GM12878 (cell line): ENCODE results near the gene TNFRSF8. TPM values are rescaled to one million over a fixed set of nuclear protein-coding genes. Genes with fewer than 3 reads are reported as not detected.
A peak's percentile ranks its signal among the peaks of the same experiment; 100 is the strongest.

Experiments used
- ATAC-seq: fragments of 200-7000 bp; cut with Tn5 transposase; 3 replicates; pipeline ENCODE4 v1.9.1; 2020; ENCODE audit warnings: mild to moderate bottlenecking, moderate library complexity
- BruUV-seq: library from RNA; stranded (reverse); fragments of 400-500 nt; replicated peaks from 2 replicates; lab custom pipeline; 2021; lab: Mats Ljungman, UMichigan
- CTCF ChIA-PET: fragments of 300-600 bp; sonication (Branson Sonifier 250); formaldehyde crosslinking; extraction: SDS; loops from one replicate; lab custom pipeline; 2021; ENCODE audit warnings: inconsistent platforms; lab: Yijun Ruan, JAX
- POLR2A ChIA-PET: fragments of 350-600 bp; formaldehyde crosslinking; extraction: SDS; loops from one replicate; lab custom pipeline; 2021; ENCODE audit warnings: inconsistent platforms; lab: Charles Lee
- RAD21 ChIA-PET: fragments of 300-600 bp; sonication (Branson Sonifier 250); formaldehyde crosslinking; loops from one replicate; lab custom pipeline; 2023; ENCODE audit warnings: antibody characterized with exemption; ENCODE audit not compliant: unreplicated experiment; lab: Charles Lee
- SMC1A ChIA-PET: fragments of 300-600 bp; sonication (Branson Sonifier 250); formaldehyde crosslinking; loops from one replicate; lab custom pipeline; 2023; ENCODE audit not compliant: unreplicated experiment, uncharacterized antibody; lab: Charles Lee
- DNase-seq: peaks from one replicate; pipeline ENCODE4 v3.0.0-alpha.2; 2011; ENCODE audit warnings: low read depth, low spot score
- FAIRE-seq: peaks from 3 replicates; lab custom pipeline; 2011; peaks lifted over from hg19 to GRCh38; lab: Jason Lieb, UNC
- H2AFZ ChIP-seq: 2 replicates; pipeline ENCODE4 v1.6.0; 2011; ENCODE audit warnings: low read depth, low read length, control low read depth; ENCODE audit not compliant: control insufficient read depth
- H3K27ac ChIP-seq: 2 replicates; pipeline ENCODE4 v1.5.1; 2011; ENCODE audit warnings: control low read depth; ENCODE audit not compliant: control insufficient read depth, insufficient read depth
- H3K27me3 ChIP-seq, 2 experiments: replicated peaks in 1 of 2; 2 replicates each; pipeline versions ENCODE4 v1.6.0 to v1.6.1; 2011; ENCODE audit warnings: low read length in 1 of 2; ENCODE audit not compliant: control insufficient read depth in 2 of 2, insufficient read depth in 2 of 2
- H3K36me3 ChIP-seq, 2 experiments: 2 replicates each; pipeline ENCODE4 v1.5.1; 2011; ENCODE audit warnings: low read length in 1 of 2; ENCODE audit not compliant: control insufficient read depth in 2 of 2, insufficient read depth in 2 of 2
- H3K4me1 ChIP-seq: 2 replicates; pipeline ENCODE4 v1.6.1; 2011; ENCODE audit warnings: mild to moderate bottlenecking, low read length, moderate library complexity, mixed read lengths; ENCODE audit not compliant: control insufficient read depth, insufficient read depth
- H3K4me2 ChIP-seq: 2 replicates; pipeline ENCODE4 v1.6.0; 2011; ENCODE audit warnings: control low read depth; ENCODE audit not compliant: control insufficient read depth, insufficient read depth
- H3K4me3 ChIP-seq: fragments of 200-600 bp; sonication (generic); 2 replicates; pipeline ENCODE4 v1.5.1; 2016
- H3K79me2 ChIP-seq: 2 replicates; pipeline ENCODE4 v1.6.0; 2011; ENCODE audit warnings: low read length; ENCODE audit not compliant: control insufficient read depth, insufficient read depth
- H3K9ac ChIP-seq: 2 replicates; pipeline ENCODE4 v1.8.0; 2011; ENCODE audit warnings: low read length, control low read depth, mixed read lengths; ENCODE audit not compliant: control insufficient read depth, insufficient read depth
- H3K9me3 ChIP-seq: replicated peaks from 3 replicates; pipeline ENCODE4 v1.5.1; 2011; ENCODE audit warnings: mild to moderate bottlenecking, low read length; ENCODE audit not compliant: control insufficient read depth, insufficient read depth
- H4K20me1 ChIP-seq: 2 replicates; pipeline ENCODE4 v1.6.0; 2011; ENCODE audit not compliant: control insufficient read depth, insufficient read depth
- E2F8 ChIP-seq: fragments of 450-650 bp; IDR thresholded peaks from 2 replicates; pipeline ENCODE4 v1.6.1; 2018; ENCODE audit warnings: mild to moderate bottlenecking, low read depth, moderate library complexity; ENCODE audit not compliant: partially characterized antibody
- E4F1 ChIP-seq: fragments of 450-650 bp; IDR thresholded peaks from 2 replicates; pipeline ENCODE4 v1.6.1; 2018; ENCODE audit warnings: borderline replicate concordance, mild to moderate bottlenecking; ENCODE audit not compliant: partially characterized antibody
- EED ChIP-seq: sonication (generic); IDR thresholded peaks from 2 replicates; pipeline ENCODE4 v1.6.1; 2016; ENCODE audit warnings: antibody characterized with exemption, low read depth
- EGR1 ChIP-seq, 2 experiments: IDR thresholded peaks; 1 replicate in 1 of 2; 2 replicates in 1 of 2; pipeline ENCODE4 v1.6.1; 2011 to 2012; ENCODE audit warnings: low read depth in 2 of 2, low read length in 2 of 2, borderline replicate concordance in 1 of 2, mild to moderate bottlenecking in 1 of 2, moderate library complexity in 1 of 2
- GATAD2B ChIP-seq: fragments of 450-650 bp; conservative IDR thresholded peaks from 2 replicates; pipeline ENCODE4 v1.6.1; 2017; ENCODE audit warnings: low read depth, mild to moderate bottlenecking, moderate library complexity
- MYB ChIP-seq: fragments of 150-350 bp; IDR thresholded peaks from 2 replicates; pipeline ENCODE4 v1.6.1; 2014; ENCODE audit warnings: mild to moderate bottlenecking, low read depth, low read length, borderline replicate concordance
- POLR2AphosphoS2 ChIP-seq: IDR thresholded peaks from 2 replicates; pipeline ENCODE4 v1.6.1; 2011; ENCODE audit warnings: low read depth, mild to moderate bottlenecking, low read length, improper control_type of control experiment, moderate library complexity
- RAD21 ChIP-seq: IDR thresholded peaks from 2 replicates; pipeline ENCODE4 v1.6.1; 2011; ENCODE audit warnings: mild to moderate bottlenecking, low read depth, low read length, moderate library complexity; ENCODE audit not compliant: insufficient read depth
- RB1 ChIP-seq: fragments of 450-650 bp; formaldehyde crosslinking; IDR thresholded peaks from 2 replicates; pipeline ENCODE4 v1.6.1; 2017; ENCODE audit warnings: mild to moderate bottlenecking, borderline replicate concordance
- RFX5 ChIP-seq: IDR thresholded peaks from 2 replicates; pipeline ENCODE4 v1.6.1; 2011; ENCODE audit warnings: low read depth, low read length, improper control_type of control experiment
- SPI1 ChIP-seq: IDR thresholded peaks from 2 replicates; pipeline ENCODE4 v1.6.1; 2011; ENCODE audit warnings: low read depth, mild to moderate bottlenecking, low read length, moderate library complexity, borderline replicate concordance; ENCODE audit not compliant: insufficient read depth
- TCF12 ChIP-seq: IDR thresholded peaks from 2 replicates; pipeline ENCODE4 v1.6.1; 2011; ENCODE audit warnings: low read depth, mild to moderate bottlenecking, low read length
- ZNF622 ChIP-seq: fragments of 450-650 bp; IDR thresholded peaks from 2 replicates; pipeline ENCODE4 v1.6.1; 2017; ENCODE audit warnings: mild to moderate bottlenecking, inconsistent platforms
- ZZZ3 ChIP-seq: IDR thresholded peaks from 2 replicates; pipeline ENCODE4 v1.6.1; 2011; ENCODE audit warnings: low read depth; ENCODE audit not compliant: control insufficient read depth, insufficient read length
- WGBS: methylation state at CpG from one replicate; pipeline ENCODE4 v1.1.6; 2016; ENCODE audit warnings: low lambda C conversion rate; ENCODE audit not compliant: insufficient replicate concordance, insufficient coverage; ENCODE audit errors: missing lambda C conversion rate; 5-methylcytosine and 5-hydroxymethylcytosine counted together
- in situ Hi-C: fragments of 300-500 bp; cut with MboI; formaldehyde crosslinking; loops from 9 replicates; pipeline ENCODE4 v1.14.3; 2018; ENCODE audit warnings: mixed read lengths
- intact Hi-C: fragments of 100-400 bp; cut with micrococcal nuclease; formaldehyde crosslinking; loops from one replicate; pipeline ENCODE4 v1.14.2; 2022; ENCODE audit not compliant: unreplicated experiment
- polyA plus RNA-seq, 11 experiments: library from polyadenylated mRNA; depleted of rRNA in 4 of 11; unstranded in 6 of 11; stranded (reverse) in 5 of 11; fragments of >200 nt; fragmentation: Nextera tagmentation in 4 of 11; fragmentation: Illumina TruSeq in 1 of 11; extraction: Ambion mirVana in 4 of 11; extraction: Trizol in 1 of 11; gene quantifications; 1 replicate in 1 of 11; 2 replicates in 10 of 11; pipeline versions ENCODE4 v1.2.1 to v1.2.3, GENCODE V29; 2011 to 2016; ENCODE audit warnings: inconsistent platforms in 2 of 11, missing spikeins in 2 of 11, low read depth in 1 of 11
- total RNA-seq, 4 experiments: library from RNA; depleted of rRNA in 3 of 4; stranded (reverse); fragments of >200 nt in 3 of 4; fragmentation: Illumina TruSeq in 1 of 4; extraction: Trizol in 1 of 4; gene quantifications; 2 replicates each; pipeline versions ENCODE4 v1.2.1 to v1.2.3, GENCODE V29; 2013 to 2021
- TF ChIP-seq, protein P1 (sequence below), 3 experiments: IDR thresholded peaks in 2 of 3; conservative IDR thresholded peaks in 1 of 3; 2 replicates each; pipeline ENCODE4 v1.5.1; 2011; ENCODE audit warnings: low read depth in 3 of 3, low read length in 3 of 3, mild to moderate bottlenecking in 3 of 3, control low read depth in 2 of 3, moderate library complexity in 2 of 3, inconsistent platforms in 1 of 3, mixed read lengths in 1 of 3; ENCODE audit not compliant: control insufficient read depth in 2 of 3, insufficient read depth in 1 of 3; ENCODE audit errors: extremely low read depth in 1 of 3

The TNFRSF8 gene
- total and polyA plus RNA-seq, 10 of the 15 experiments (the other 5 are each of a cell fraction or from before 2014, with no cell fraction given) = 9.8 to 114 (median 58.8) TPM

- WGBS = 2% methylated on average over 6 of the region's 6 CpGs
- no peak for FAIRE-seq
- ChIA-PET SMC1A (interaction anchor here (1.6 to 10.5 kb wide), 7 partner anchors 11 to 84 kb away, joined by 5 to 209 read pairs (median 14); partner anchors contain the start of gene MIIP), RAD21 (interaction anchor here (1.0 to 9.5 kb wide), 10 partner anchors 8 to 83 kb away, joined by 4 to 167 read pairs (median 23); partner anchors contain the start of gene MIIP), CTCF (interaction anchor here (1.1 to 6.1 kb wide), 9 partner anchors 8 to 144 kb away, joined by 3 to 80 read pairs (median 16); no protein-coding TSS in a partner anchor), POLR2A (interaction anchor here (0.6 to 7.5 kb wide), 12 partner anchors 9 to 792 kb away, joined by 3 to 154 read pairs (median 17); partner anchors contain the start of gene MIIP)
- no peak for DNase-seq
- Histone ChIP-seq H3K9me3 (no peaks in the 10 kb centered on the region), H3K36me3 (no peaks in the 10 kb centered on the region; a peak in 1 of 4 replicates), H3K4me1 (peaks cover 27% of the 10 kb centered on the region), H3K9ac (peak overlapping the region; percentile 89), H2AFZ (no peak overlapping the region), H3K4me2 (peak overlapping the region; percentile 79), H4K20me1 (no peaks in the 10 kb centered on the region), H3K27me3 (no peaks in the 10 kb centered on the region), H3K27ac (peak overlapping the region; percentile 91), H3K4me3 (peak overlapping the region; percentile 86), H3K79me2 (peaks cover 78% of the 10 kb centered on the region)
- BruUV-seq = no TSS peak
- in situ Hi-C loops = loop anchor here (25.0 kb wide), 1 partner anchor 1646 kb away; the partner anchor contains the start of gene PRDM2
- intact Hi-C loops = loop anchor here (1.0 to 5.0 kb wide), 2 partner anchors 47 to 159 kb away; partner anchors contain the start of gene MIIP
- peak; percentile 8 for ATAC-seq
- peak; percentile 43; the same call in 1 of the 2 replicates for TF ChIP-seq POLR2AphosphoS2
- TF ChIP-seq MYB = no peak
- TF ChIP-seq SPI1 = no peak
- TF ChIP-seq RAD21 = no peak
- no peak for TF ChIP-seq RFX5
- no peak for TF ChIP-seq E2F8
- no peak for TF ChIP-seq TCF12
- peak; percentile 58 for TF ChIP-seq EED
- no peak for TF ChIP-seq GATAD2B
- TF ChIP-seq E4F1 = no peak
- TF ChIP-seq RB1 = no peak
- TF ChIP-seq EGR1 (IDR thresholded peaks at IDR 0.05; ENCODE audit: borderline replicate concordance in 1 of 2, low read depth in 2 of 2, low read length in 2 of 2) = no peak
- no peak for TF ChIP-seq ZZZ3
- TF ChIP-seq ZNF622 = no peak
- TF ChIP-seq, protein P1, sequence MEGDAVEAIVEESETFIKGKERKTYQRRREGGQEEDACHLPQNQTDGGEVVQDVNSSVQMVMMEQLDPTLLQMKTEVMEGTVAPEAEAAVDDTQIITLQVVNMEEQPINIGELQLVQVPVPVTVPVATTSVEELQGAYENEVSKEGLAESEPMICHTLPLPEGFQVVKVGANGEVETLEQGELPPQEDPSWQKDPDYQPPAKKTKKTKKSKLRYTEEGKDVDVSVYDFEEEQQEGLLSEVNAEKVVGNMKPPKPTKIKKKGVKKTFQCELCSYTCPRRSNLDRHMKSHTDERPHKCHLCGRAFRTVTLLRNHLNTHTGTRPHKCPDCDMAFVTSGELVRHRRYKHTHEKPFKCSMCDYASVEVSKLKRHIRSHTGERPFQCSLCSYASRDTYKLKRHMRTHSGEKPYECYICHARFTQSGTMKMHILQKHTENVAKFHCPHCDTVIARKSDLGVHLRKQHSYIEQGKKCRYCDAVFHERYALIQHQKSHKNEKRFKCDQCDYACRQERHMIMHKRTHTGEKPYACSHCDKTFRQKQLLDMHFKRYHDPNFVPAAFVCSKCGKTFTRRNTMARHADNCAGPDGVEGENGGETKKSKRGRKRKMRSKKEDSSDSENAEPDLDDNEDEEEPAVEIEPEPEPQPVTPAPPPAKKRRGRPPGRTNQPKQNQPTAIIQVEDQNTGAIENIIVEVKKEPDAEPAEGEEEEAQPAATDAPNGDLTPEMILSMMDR (IDR thresholded peaks at IDR 0.05 in 2 of 3, conservative IDR thresholded peaks at IDR 0.05 in 1 of 3; ENCODE audit: control insufficient read depth in 2 of 3, extremely low read depth in 1 of 3, insufficient read depth in 1 of 3, low read depth in 3 of 3, low read length in 3 of 3) = no peak
Observed at GRCh38 chr1:12065872-12066271, 2.8 kb downstream of the TNFRSF8 start.
